K562 (cell line): Measurements from ENCODE around the gene PTH1R. TPM values are rescaled to one million over a fixed set of nuclear protein-coding genes. Genes with fewer than 3 reads are reported as not detected.

ENCODE experiments used
- ATAC-seq: fragments of 200-7000 bp; cut with Tn5 transposase; 3 replicates; pipeline ENCODE4 v1.9.1; 2020; ENCODE audit warnings: moderate library complexity
- BruUV-seq: library from RNA; stranded (reverse); fragments of 400-500 nt; replicated peaks from 2 replicates; lab custom pipeline; 2021; lab: Mats Ljungman, UMichigan
- CTCF ChIA-PET: fragments of 300-600 bp; formaldehyde crosslinking; extraction: SDS; loops from one replicate; lab custom pipeline; 2021; ENCODE audit warnings: low intra/inter-chr PET ratio; lab: Yijun Ruan, JAX
- POLR2A ChIA-PET: fragments of 300-600, 350-650 bp; sonication (Branson Sonifier 250); formaldehyde crosslinking; extraction: SDS; loops from one replicate; lab custom pipeline; 2021; ENCODE audit warnings: antibody characterized with exemption, inconsistent platforms; lab: Yijun Ruan, JAX
- DNase-seq, 4 experiments: peaks; one replicate each; pipeline versions ENCODE4 v3.0.0 to v3.0.0-alpha.2; 2011 to 2018; ENCODE audit warnings: low spot score in 3 of 4, mixed read lengths in 3 of 4; ENCODE audit errors: extremely low read depth in 1 of 4
- FAIRE-seq: peaks from 2 replicates; lab custom pipeline; 2011; peaks lifted over from hg19 to GRCh38; lab: Jason Lieb, UNC
- H2AFZ ChIP-seq: 2 replicates; pipeline ENCODE4 v1.6.0; 2011; ENCODE audit warnings: low read depth, low read length, control low read depth, inconsistent platforms
- H3K27ac ChIP-seq: fragments of 200-600 bp; 3 replicates; pipeline ENCODE4 v1.8.0; 2011; ENCODE audit warnings: low read depth, mild to moderate bottlenecking, control low read depth, inconsistent platforms, low read length, moderate library complexity, mixed read lengths; ENCODE audit errors: extremely low read depth
- H3K27me3 ChIP-seq, 2 experiments: fragments of 300-600 bp in 1 of 2; 2 replicates in 1 of 2; 3 replicates in 1 of 2; pipeline versions ENCODE4 v1.6.0 to v1.8.0; 2011; ENCODE audit warnings: inconsistent platforms in 2 of 2, low read length in 2 of 2, mild to moderate bottlenecking in 1 of 2, mixed read lengths in 1 of 2, moderate library complexity in 1 of 2; ENCODE audit not compliant: control insufficient read depth in 2 of 2, insufficient read depth in 2 of 2
- H3K36me3 ChIP-seq: fragments of 300-600 bp; 3 replicates; pipeline ENCODE4 v1.8.0; 2011; ENCODE audit warnings: mild to moderate bottlenecking, low read length, inconsistent platforms; ENCODE audit not compliant: control insufficient read depth, insufficient read depth
- H3K4me1 ChIP-seq, 2 experiments: fragments of 200-600 bp in 1 of 2; replicated peaks in 1 of 2; 2 replicates in 1 of 2; 3 replicates in 1 of 2; pipeline versions ENCODE4 v1.5.1 to v1.8.0; 2011; ENCODE audit warnings: inconsistent platforms in 2 of 2, low read length in 2 of 2, mild to moderate bottlenecking in 1 of 2, mixed read lengths in 1 of 2, moderate library complexity in 1 of 2; ENCODE audit not compliant: control insufficient read depth in 2 of 2, insufficient read depth in 2 of 2
- H3K4me2 ChIP-seq: 2 replicates; pipeline ENCODE4 v1.6.1; 2011; ENCODE audit warnings: low read length, control low read depth, inconsistent platforms, mixed read lengths; ENCODE audit not compliant: insufficient read depth
- H3K4me3 ChIP-seq: fragments of 200-600 bp; sonication (generic), shearing (Covaris generic); 2 replicates; pipeline ENCODE4 v1.5.1; 2016; ENCODE audit warnings: control low read depth, inconsistent platforms
- H3K79me2 ChIP-seq: fragments of 200-600 bp; 3 replicates; pipeline ENCODE4 v1.8.0; 2011; ENCODE audit warnings: low read length, inconsistent platforms; ENCODE audit not compliant: control insufficient read depth, insufficient read depth
- H3K9ac ChIP-seq, 2 experiments: 2 replicates each; pipeline versions ENCODE4 v1.6.0 to v1.6.1; 2011; ENCODE audit warnings: low read depth in 2 of 2, low read length in 2 of 2, control low read depth in 1 of 2, inconsistent platforms in 1 of 2, mild to moderate bottlenecking in 1 of 2, mixed read lengths in 1 of 2; ENCODE audit not compliant: insufficient read depth in 1 of 2
- H3K9me1 ChIP-seq: one replicate; pipeline ENCODE4 v1.6.0; 2011; ENCODE audit warnings: inconsistent platforms, mild to moderate bottlenecking, low read length, moderate library complexity; ENCODE audit not compliant: control insufficient read depth, insufficient read depth
- H3K9me3 ChIP-seq: replicated peaks from 2 replicates; pipeline ENCODE4 v1.5.1; 2011; ENCODE audit warnings: low read depth, low read length, inconsistent platforms; ENCODE audit not compliant: control insufficient read depth, insufficient read depth
- H4K20me1 ChIP-seq: replicated peaks from 2 replicates; pipeline ENCODE4 v1.6.1; 2011; ENCODE audit warnings: low read length, inconsistent platforms, mixed read lengths; ENCODE audit not compliant: control insufficient read depth, insufficient read depth
- E2F6 ChIP-seq, 2 experiments: IDR thresholded peaks; 2 replicates each; pipeline ENCODE4 v1.6.1; 2011; ENCODE audit warnings: borderline replicate concordance in 1 of 2, control low read depth in 1 of 2, low read depth in 1 of 2, low read length in 1 of 2, mild to moderate bottlenecking in 1 of 2, mixed read lengths in 1 of 2, moderate library complexity in 1 of 2; ENCODE audit not compliant: insufficient read depth in 1 of 2, insufficient read length in 1 of 2, poor library complexity in 1 of 2, severe bottlenecking in 1 of 2; ENCODE audit errors: extremely low read depth in 1 of 2
- MAX ChIP-seq: sonication (generic); formaldehyde crosslinking; IDR thresholded peaks from 2 replicates; pipeline ENCODE4 v1.9.0; 2022; ENCODE audit warnings: mild to moderate bottlenecking, missing genetic modification reagents
- MLLT1 ChIP-seq, 2 experiments: fragments of 450-650 bp; IDR thresholded peaks; 2 replicates each; pipeline ENCODE4 v1.6.1; 2016
- WGBS: fragments of 100-300 bp; shearing (Covaris generic); methylation state at CpG from one replicate; pipeline ENCODE4 v1.1.6; 2016; ENCODE audit warnings: low coverage, mixed read lengths; ENCODE audit not compliant: insufficient coverage; ENCODE audit errors: missing lambda C conversion rate; 5-methylcytosine and 5-hydroxymethylcytosine counted together
- in situ Hi-C: fragments of 300-500 bp; cut with MboI; formaldehyde crosslinking; loops from 4 replicates; pipeline ENCODE4 v1.15.0; 2018; ENCODE audit warnings: inconsistent platforms, mixed read lengths
- intact Hi-C: fragments of 100-400 bp; cut with micrococcal nuclease; formaldehyde crosslinking; loops from 2 replicates; pipeline ENCODE4 v1.14.2; 2022
- polyA plus RNA-seq, 8 experiments: library from polyadenylated mRNA; depleted of rRNA in 4 of 8; stranded (reverse) in 5 of 8; unstranded in 3 of 8; fragments of >200 nt; fragmentation: Nextera tagmentation in 2 of 8; fragmentation: Illumina TruSeq in 1 of 8; extraction: Ambion mirVana in 2 of 8; extraction: Trizol in 1 of 8; gene quantifications; 2 replicates each; pipeline versions ENCODE4 v1.2.1 to v1.2.3, GENCODE V29; 2011 to 2014; ENCODE audit warnings: inconsistent platforms in 1 of 8, missing spikeins in 1 of 8
- total RNA-seq, 7 experiments: library from RNA; depleted of rRNA in 6 of 7; stranded (reverse); fragments of >200 nt in 6 of 7; fragmentation: Illumina TruSeq in 2 of 7; extraction: Trizol in 2 of 7; gene quantifications; 2 replicates each; pipeline versions ENCODE4 v1.2.1 to v1.2.3, GENCODE V29; 2011 to 2021; ENCODE audit warnings: low replicate concordance in 1 of 7

The PTH1R gene
- total and polyA plus RNA-seq, 9 of the 15 experiments (the other 6 are each of a cell fraction or from before 2014, with no cell fraction given): not detected

- WGBS: 3% methylated on average over 11 of the region's 11 CpGs
- Histone ChIP-seq H3K9ac (no peak overlapping the region), H4K20me1 (0 out of 2 replicates have a peak, but pooled peaks cover 7% of the 10 kb centered on the region), H3K36me3 (no peaks in the 10 kb centered on the region), H3K9me3 (no peaks in the 10 kb centered on the region), H3K27me3 (peaks cover 16 to 60% of the 10 kb centered on the region in 2 experiments; a peak in 4 of 5 replicates), H3K79me2 (no peaks in the 10 kb centered on the region), H3K4me2 (no peak overlapping the region), H3K4me3 (no peak overlapping the region), H3K4me1 (peaks cover 0 to 5% of the 10 kb centered on the region in 2 experiments; a peak in 2 of 5 replicates), H3K27ac (no peak overlapping the region), H2AFZ (no peak overlapping the region), H3K9me1 (no peaks in the 10 kb centered on the region)
- BruUV-seq: no TSS peak
- peak; percentile 19 to 38 for TF ChIP-seq E2F6 (IDR thresholded peaks at IDR 0.05; ENCODE audit: borderline replicate concordance in 1 of 2, extremely low read depth in 1 of 2, insufficient read depth in 1 of 2, insufficient read length in 1 of 2, low read depth in 1 of 2, low read length in 1 of 2, poor library complexity in 1 of 2, severe bottlenecking in 1 of 2)
- peak; percentile 58; the same call in 1 of the 2 replicates for TF ChIP-seq MAX
- TF ChIP-seq MLLT1 (IDR thresholded peaks at IDR 0.05): no peak
- CTCF ChIA-PET: no interaction called here
- intact Hi-C loops: no loop called here
- no peak for DNase-seq
- ATAC-seq: peak; percentile 11; the same call in 1 of the 3 replicates
- in situ Hi-C loops: no loop called here
- FAIRE-seq: no peak
- POLR2A ChIA-PET: interaction anchor here (0.8 to 1.3 kb wide), 2 partner anchors 9 to 24 kb away, joined by 3 read pairs; no protein-coding TSS in a partner anchor
Observed at GRCh38 chr3:46859001-46859710, 18.4 kb upstream of the PTH1R start.
